Activated CD8-positive, alpha-beta memory T cell treated with anti-CD3 and anti-CD28 coated beads, Interleukin-2, amount 50 U/mL, for 1 hour (primary cell): ENCODE results near the gene EIF5AL1.
"Not testable (repeated sequence)": the region's sequence is repeated elsewhere in the genome, so short reads cannot be mapped to it uniquely, and the experiment has no call there.

Source experiments
- DNase-seq: peaks from one replicate; pipeline ENCODE4 v3.0.0-alpha.2; 2020; ENCODE audit errors: extremely low read depth

The EIF5AL1 gene

GRCh38 chr10:79555354-79556309 is 43.3 kb downstream of the EIF5AL1 start:
- no peak for DNase-seq

- not testable (repeated sequence) for DNase-seq
Measured at GRCh38 chr10:79556961-79557360, 44.6 kb downstream of the EIF5AL1 start.

GRCh38 chr10:79559726-79560125 is 47.4 kb downstream of the EIF5AL1 start:
- no peak for DNase-seq

GRCh38 chr10:79560160-79560709 is 47.9 kb downstream of the EIF5AL1 start, which contains the start of gene SFTPA2:
Gene SFTPA2, minus strand, starts transcription at chr10:79560407. Its CDS starts 924 bp downstream, at chr10:79559483.
- DNase-seq = no peak

GRCh38 chr10:79561257-79561656 is 48.9 kb downstream of the EIF5AL1 start:
- no peak for DNase-seq

- no peak for DNase-seq
Measured at GRCh38 chr10:79562135-79562756, 49.9 kb downstream of the EIF5AL1 start.

- no peak for DNase-seq
Measured at GRCh38 chr10:79563426-79563825, 51.1 kb downstream of the EIF5AL1 start.
